Body of pancreas (tissue), 4 donors: ENCODE measurements around the gene CYP4F3.

Source experiments
- POLR2A ChIP-seq, 3 donors: fragments of 450-650 bp; IDR thresholded peaks; one replicate each; pipeline ENCODE4 v1.6.1; 2016; ENCODE audit warnings: antibody characterized with exemption in 3 of 3, mild to moderate bottlenecking in 2 of 3
- TF ChIP-seq, protein P1 (sequence below), 7 experiments: fragments of 450-650 bp in 4 of 7; fragments of 200-600 bp in 3 of 7; sonication (generic) in 3 of 7; IDR thresholded peaks; one replicate each; pipeline ENCODE4 v1.5.1; 2016 to 2019; ENCODE audit warnings: antibody characterized with exemption in 7 of 7

DNA sequence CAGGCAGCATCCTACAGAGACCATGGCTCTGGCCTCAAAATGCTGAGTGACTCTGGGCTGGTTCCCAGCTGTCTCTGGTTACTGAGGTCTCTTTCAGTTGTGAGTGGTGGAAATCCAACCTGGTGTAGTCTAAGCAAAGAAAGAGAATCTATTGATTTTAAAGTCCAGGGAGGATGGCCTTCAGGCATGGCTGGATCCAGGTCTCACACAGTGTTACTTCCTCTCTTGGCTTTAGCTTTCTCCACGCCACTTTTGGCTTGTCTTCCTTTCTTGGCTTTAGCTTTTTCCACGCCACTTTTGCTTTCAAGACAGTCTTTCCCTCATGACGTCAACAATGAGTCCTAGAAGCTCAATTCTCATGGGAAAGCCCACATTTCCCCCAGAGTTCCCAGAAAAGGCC is 4.1 kb downstream of the CYP4F3 start:
- TF ChIP-seq, protein P1, sequence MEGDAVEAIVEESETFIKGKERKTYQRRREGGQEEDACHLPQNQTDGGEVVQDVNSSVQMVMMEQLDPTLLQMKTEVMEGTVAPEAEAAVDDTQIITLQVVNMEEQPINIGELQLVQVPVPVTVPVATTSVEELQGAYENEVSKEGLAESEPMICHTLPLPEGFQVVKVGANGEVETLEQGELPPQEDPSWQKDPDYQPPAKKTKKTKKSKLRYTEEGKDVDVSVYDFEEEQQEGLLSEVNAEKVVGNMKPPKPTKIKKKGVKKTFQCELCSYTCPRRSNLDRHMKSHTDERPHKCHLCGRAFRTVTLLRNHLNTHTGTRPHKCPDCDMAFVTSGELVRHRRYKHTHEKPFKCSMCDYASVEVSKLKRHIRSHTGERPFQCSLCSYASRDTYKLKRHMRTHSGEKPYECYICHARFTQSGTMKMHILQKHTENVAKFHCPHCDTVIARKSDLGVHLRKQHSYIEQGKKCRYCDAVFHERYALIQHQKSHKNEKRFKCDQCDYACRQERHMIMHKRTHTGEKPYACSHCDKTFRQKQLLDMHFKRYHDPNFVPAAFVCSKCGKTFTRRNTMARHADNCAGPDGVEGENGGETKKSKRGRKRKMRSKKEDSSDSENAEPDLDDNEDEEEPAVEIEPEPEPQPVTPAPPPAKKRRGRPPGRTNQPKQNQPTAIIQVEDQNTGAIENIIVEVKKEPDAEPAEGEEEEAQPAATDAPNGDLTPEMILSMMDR (IDR thresholded peaks at IDR 0.05), result no peak
- TF ChIP-seq POLR2A (IDR thresholded peaks at IDR 0.05), result no peak
